Measurements from ENCODE around the gene TBC1D13. TPM values are rescaled to one million over a fixed set of nuclear protein-coding genes. Genes with fewer than 3 reads are reported as not detected.

Gene TBC1D13
- total RNA-seq, 3 donors from 2014 or later = 23.7 to 26.9 (median 24.6) TPM

- H3K4me3 Mint-ChIP-seq = no peak overlapping the region
- peaks cover 17% of the 10 kb centered on the region for H3K36me3 Mint-ChIP-seq (ENCODE audit: insufficient read depth)
- H3K9me3 Mint-ChIP-seq = no peaks in the 10 kb centered on the region
- H3K4me1 Mint-ChIP-seq (ENCODE audit: low read depth) = peaks cover 14% of the 10 kb centered on the region
- ATAC-seq (no peak), DNase-seq (no peak)
- no peaks in the 10 kb centered on the region for H3K27me3 Mint-ChIP-seq (ENCODE audit: low read depth)
Measured at GRCh38 chr9:128821584-128822406, 34.7 kb downstream of the TBC1D13 start.

DNA sequence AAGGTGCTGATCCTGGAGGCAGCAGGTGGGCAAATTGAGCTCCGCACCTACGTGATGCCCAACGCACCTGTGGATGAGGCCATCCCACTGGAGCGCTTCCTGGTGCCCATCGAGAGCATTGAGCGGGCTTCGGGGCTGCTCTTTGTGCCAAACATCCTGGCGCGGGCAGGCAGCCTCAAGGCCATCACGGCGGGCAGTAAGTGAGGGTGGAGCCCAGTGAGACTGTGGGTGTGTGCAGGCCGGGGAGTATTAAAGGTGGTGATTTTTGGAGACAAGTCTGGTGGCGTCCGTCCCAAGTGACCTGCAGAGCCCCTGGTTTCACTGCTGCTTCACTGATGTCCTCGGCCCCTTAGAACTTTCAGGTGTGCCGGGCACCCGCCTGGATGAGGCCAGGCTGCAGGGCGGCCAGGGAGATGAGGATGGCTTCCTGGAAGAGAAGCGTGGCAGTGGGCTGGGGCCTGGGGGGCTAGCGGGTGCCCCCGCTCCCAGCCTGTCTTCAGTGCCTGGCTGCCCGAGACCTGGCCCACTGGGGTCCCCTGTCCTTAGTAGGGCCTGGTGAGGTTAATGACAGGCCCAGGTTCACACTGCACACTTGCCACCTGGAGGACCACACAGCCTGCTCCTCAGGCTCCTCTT lies 35.5 kb downstream of the TBC1D13 start:
- peak overlapping the region; percentile 46 for H3K4me3 Mint-ChIP-seq
- DNase-seq = no peak
- H3K36me3 Mint-ChIP-seq (ENCODE audit: insufficient read depth) = peaks cover 23% of the 10 kb centered on the region
- H3K27me3 Mint-ChIP-seq (ENCODE audit: low read depth) = no peaks in the 10 kb centered on the region
- H3K4me1 Mint-ChIP-seq (ENCODE audit: low read depth) = peaks cover 19% of the 10 kb centered on the region
- no peaks in the 10 kb centered on the region for H3K9me3 Mint-ChIP-seq
- no peak for ATAC-seq

DNA sequence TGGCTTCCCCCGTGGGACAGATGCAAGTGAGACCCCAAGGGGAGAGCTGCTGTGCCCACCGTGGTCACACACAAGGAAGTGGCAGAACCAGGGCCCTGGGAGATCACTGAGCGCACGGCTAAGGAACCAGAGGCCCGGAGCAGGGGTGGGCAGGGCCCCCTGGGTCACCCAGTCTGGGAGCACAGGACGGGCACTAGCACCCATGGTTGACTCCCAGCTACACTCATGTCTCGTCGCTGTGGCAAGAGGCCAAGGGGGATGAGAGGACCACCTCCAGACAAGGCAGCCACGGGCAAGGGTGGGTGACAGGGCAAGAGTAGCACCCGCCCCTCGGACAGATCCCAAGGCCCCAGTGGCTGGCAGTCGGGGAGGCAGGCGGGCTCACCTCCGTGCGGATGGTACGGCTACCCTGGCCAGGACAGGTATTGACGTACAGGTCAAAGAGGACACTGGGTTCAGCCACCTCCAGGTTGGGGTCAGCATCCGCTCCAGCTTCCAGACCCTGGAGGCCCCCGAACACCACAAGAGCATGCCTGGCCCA lies 36.4 kb downstream of the TBC1D13 start:
- no peak overlapping the region for H3K4me3 Mint-ChIP-seq
- H3K36me3 Mint-ChIP-seq (ENCODE audit: insufficient read depth) = peaks cover 26% of the 10 kb centered on the region
- no peak for ATAC-seq
- DNase-seq = no peak
- peaks cover 23% of the 10 kb centered on the region for H3K4me1 Mint-ChIP-seq (ENCODE audit: low read depth)
- no peaks in the 10 kb centered on the region for H3K27me3 Mint-ChIP-seq (ENCODE audit: low read depth)
- H3K9me3 Mint-ChIP-seq = no peaks in the 10 kb centered on the region

DNA sequence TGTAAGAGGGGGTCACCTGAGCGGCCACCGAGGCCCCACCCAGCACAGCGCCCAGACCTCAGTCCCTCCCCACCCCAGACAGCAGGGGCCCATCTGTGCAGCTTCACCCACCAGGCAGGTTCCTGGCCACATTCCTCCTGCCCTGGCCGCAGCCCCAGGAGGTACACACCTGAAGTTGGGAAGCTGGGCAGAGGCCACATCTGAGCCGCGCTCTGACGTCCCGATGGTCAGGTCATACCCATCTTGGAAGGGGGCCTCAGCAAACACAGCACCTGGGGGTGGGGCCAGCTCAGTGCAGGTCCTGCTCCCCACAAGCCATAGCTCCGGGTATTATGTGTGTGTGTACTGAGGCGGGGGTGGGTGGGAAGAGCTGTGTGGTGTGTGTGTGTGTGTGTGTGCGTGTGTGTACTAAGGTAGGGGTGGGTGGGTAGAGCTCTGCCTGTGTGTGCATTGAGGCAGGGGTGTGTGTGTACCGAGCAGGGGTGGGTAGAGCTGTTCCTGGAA lies 36.9 kb downstream of the TBC1D13 start:
- H3K4me1 Mint-ChIP-seq (ENCODE audit: low read depth) = peaks cover 28% of the 10 kb centered on the region
- H3K4me3 Mint-ChIP-seq = no peak overlapping the region
- peaks cover 29% of the 10 kb centered on the region for H3K36me3 Mint-ChIP-seq (ENCODE audit: insufficient read depth)
- no peaks in the 10 kb centered on the region for H3K27me3 Mint-ChIP-seq (ENCODE audit: low read depth)
- no peak for ATAC-seq
- H3K9me3 Mint-ChIP-seq = no peaks in the 10 kb centered on the region
- no peak for DNase-seq

DNA sequence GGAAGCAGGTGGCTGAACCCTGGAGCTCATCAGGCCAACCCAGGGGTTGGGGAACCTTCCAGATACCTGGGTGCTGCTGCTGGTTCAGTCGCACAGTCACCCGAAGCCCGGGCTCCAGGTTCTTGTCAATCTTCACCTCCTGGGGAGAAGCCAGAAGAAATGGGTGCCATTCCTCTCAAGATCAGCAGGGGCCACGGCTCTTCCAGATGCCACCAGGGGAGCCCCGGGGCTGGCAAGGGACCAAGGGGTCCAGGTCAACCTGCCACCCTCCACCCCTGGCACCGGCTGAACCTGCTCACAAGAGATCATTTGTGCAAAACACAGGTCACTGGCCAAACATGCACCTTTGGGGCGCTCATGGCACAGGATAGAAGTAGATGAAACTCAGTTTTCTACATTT lies 37.9 kb downstream of the TBC1D13 start:
- H3K4me3 Mint-ChIP-seq = no peak overlapping the region
- DNase-seq = no peak
- no peaks in the 10 kb centered on the region for H3K27me3 Mint-ChIP-seq (ENCODE audit: low read depth)
- peaks cover 23% of the 10 kb centered on the region for H3K4me1 Mint-ChIP-seq (ENCODE audit: low read depth)
- ATAC-seq = no peak
- H3K9me3 Mint-ChIP-seq = no peaks in the 10 kb centered on the region
- H3K36me3 Mint-ChIP-seq (ENCODE audit: insufficient read depth) = peaks cover 31% of the 10 kb centered on the region

GRCh38 chr9:128825923-128826700 lies 39.1 kb downstream of the TBC1D13 start:
- no peak overlapping the region for H3K4me3 Mint-ChIP-seq
- no peak for DNase-seq
- ATAC-seq = no peak
- H3K36me3 Mint-ChIP-seq (ENCODE audit: insufficient read depth) = peaks cover 29% of the 10 kb centered on the region
- H3K27me3 Mint-ChIP-seq (ENCODE audit: low read depth) = no peaks in the 10 kb centered on the region
- H3K9me3 Mint-ChIP-seq = no peaks in the 10 kb centered on the region
- peaks cover 25% of the 10 kb centered on the region for H3K4me1 Mint-ChIP-seq (ENCODE audit: low read depth)

DNA sequence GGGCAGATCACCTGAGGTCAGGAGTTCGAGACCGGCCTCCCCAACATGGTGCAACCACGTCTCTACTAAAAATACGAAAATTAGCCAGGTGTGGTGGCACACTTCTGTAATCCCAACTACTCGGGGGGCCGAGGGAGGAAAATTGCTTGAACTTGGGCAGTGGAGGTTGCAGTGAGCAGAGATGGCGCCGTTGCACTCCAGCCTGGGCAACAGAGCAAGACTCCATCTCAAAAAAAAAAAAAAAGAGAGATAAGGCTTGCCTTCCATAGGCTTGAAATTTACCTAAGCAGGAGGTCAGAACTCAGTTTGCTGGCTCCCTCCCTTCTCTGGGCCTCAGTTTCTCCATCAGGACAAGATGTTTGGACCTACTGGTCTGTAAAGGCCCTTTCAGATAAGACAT lies 41.2 kb downstream of the TBC1D13 start:
- DNase-seq (no peak), ATAC-seq (no peak)
- peaks cover 23% of the 10 kb centered on the region for H3K4me1 Mint-ChIP-seq (ENCODE audit: low read depth)
- peaks cover 21% of the 10 kb centered on the region for H3K36me3 Mint-ChIP-seq (ENCODE audit: insufficient read depth)
- no peaks in the 10 kb centered on the region for H3K9me3 Mint-ChIP-seq
- no peaks in the 10 kb centered on the region for H3K27me3 Mint-ChIP-seq (ENCODE audit: low read depth)
- peak overlapping the region; percentile 95 for H3K4me3 Mint-ChIP-seq

- Mint-ChIP-seq H3K9me3 (no peaks in the 10 kb centered on the region), H3K36me3 (ENCODE audit: insufficient read depth) (peaks cover 21% of the 10 kb centered on the region), H3K4me1 (ENCODE audit: low read depth) (peaks cover 23% of the 10 kb centered on the region), H3K27me3 (ENCODE audit: low read depth) (no peaks in the 10 kb centered on the region), H3K4me3 (peak overlapping the region; percentile 95)
- DNase-seq = no peak
- ATAC-seq = peak in 1 of 2 donors; percentile 20
Measured at GRCh38 chr9:128828719-128829452, 41.8 kb downstream of the TBC1D13 start.

DNA sequence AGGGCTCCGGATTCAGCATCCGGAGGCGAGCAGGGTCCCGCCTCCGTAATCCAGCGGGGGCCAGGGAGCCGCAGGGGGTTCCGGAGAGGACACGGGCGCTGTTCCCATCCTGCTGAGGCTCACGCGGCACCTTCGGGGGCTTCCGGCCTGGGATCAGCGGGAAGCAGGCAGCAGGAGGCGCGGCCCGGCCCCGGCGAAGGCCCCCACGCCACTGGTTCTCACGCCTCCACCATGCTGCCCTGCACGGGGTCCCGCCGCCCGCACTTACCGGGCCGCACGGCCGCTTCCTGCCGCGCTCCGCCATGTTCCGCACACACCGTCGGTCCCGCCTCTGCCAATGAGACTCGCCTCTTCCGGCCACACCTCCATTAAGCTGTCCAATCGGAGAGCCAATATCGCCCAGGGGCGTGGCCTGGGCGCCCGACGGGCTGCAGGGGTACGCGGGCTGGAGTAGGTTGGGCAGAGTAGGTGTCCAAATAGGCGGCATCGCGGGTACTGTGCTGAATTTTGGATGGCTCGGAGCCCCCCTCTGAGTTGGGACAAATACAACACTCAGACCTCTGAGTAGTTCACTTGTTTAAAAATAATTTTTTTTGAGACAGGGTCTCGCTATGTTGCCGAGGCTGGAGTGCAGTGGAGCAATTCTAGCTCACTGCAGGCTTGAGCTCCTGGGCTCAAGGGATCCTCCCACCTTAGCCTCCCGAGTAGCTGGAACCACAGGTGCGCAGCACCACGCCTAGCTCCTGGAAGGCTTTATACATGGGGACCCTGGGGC lies 42.6 kb downstream of the TBC1D13 start, which contains the start of gene SPOUT1:
SPOUT1 (minus strand) TSS at position 318 of the 775 bp plus-strand sequence; CDS start at position 304, 14 bp downstream.
- H3K27me3 Mint-ChIP-seq (ENCODE audit: low read depth) = no peaks in the 10 kb centered on the region
- ATAC-seq (peak; percentile 98), DNase-seq (peak; percentile 90)
- peaks cover 23% of the 10 kb centered on the region for H3K4me1 Mint-ChIP-seq (ENCODE audit: low read depth)
- H3K36me3 Mint-ChIP-seq (ENCODE audit: insufficient read depth) = peaks cover 23% of the 10 kb centered on the region
- peak within 1 kb of the TSS; percentile 95 for H3K4me3 Mint-ChIP-seq
- no peaks in the 10 kb centered on the region for H3K9me3 Mint-ChIP-seq

GRCh38 chr9:128833696-128834095 lies 46.6 kb downstream of the TBC1D13 start:
- DNase-seq (no peak), ATAC-seq (no peak)
- no peak overlapping the region for H3K4me3 Mint-ChIP-seq
- H3K27me3 Mint-ChIP-seq (ENCODE audit: low read depth) = no peaks in the 10 kb centered on the region
- H3K36me3 Mint-ChIP-seq (ENCODE audit: insufficient read depth) = peaks cover 16% of the 10 kb centered on the region
- no peaks in the 10 kb centered on the region for H3K9me3 Mint-ChIP-seq
- peaks cover 10% of the 10 kb centered on the region for H3K4me1 Mint-ChIP-seq (ENCODE audit: low read depth)

GRCh38 chr9:128835246-128836210 lies 48.5 kb downstream of the TBC1D13 start:
- no peak for ATAC-seq
- peaks cover 12% of the 10 kb centered on the region for H3K36me3 Mint-ChIP-seq (ENCODE audit: insufficient read depth)
- H3K4me3 Mint-ChIP-seq = no peak overlapping the region
- no peaks in the 10 kb centered on the region for H3K27me3 Mint-ChIP-seq (ENCODE audit: low read depth)
- no peaks in the 10 kb centered on the region for H3K9me3 Mint-ChIP-seq
- no peak for DNase-seq
- no peaks in the 10 kb centered on the region for H3K4me1 Mint-ChIP-seq (ENCODE audit: low read depth)

- Mint-ChIP-seq H3K9me3 (no peaks in the 10 kb centered on the region), H3K27me3 (ENCODE audit: low read depth) (no peaks in the 10 kb centered on the region)
Measured at GRCh38 chr9:128836509-128837145, 49.6 kb downstream of the TBC1D13 start.

More at GRCh38 chr9:128836509-128837145, 49.6 kb downstream of the TBC1D13 start:
- ATAC-seq (no peak), DNase-seq (no peak)
- H3K4me1 Mint-ChIP-seq (ENCODE audit: low read depth) = no peaks in the 10 kb centered on the region
- H3K36me3 Mint-ChIP-seq (ENCODE audit: insufficient read depth) = peaks cover 12% of the 10 kb centered on the region
- H3K4me3 Mint-ChIP-seq = no peak overlapping the region
